ENCODE results near the gene PLXNA4.

GRCh38 chr7:132410385-132410784 lies 165.9 kb downstream of the PLXNA4 start:
- TF ChIP-seq CTCF (IDR thresholded peaks at IDR 0.05) (no peak), POLR2A (IDR thresholded peaks at IDR 0.05) (no peak)

Measured in vagina (tissue), 2 donors.